Mesothelial cell of epicardium (in vitro differentiated cells): ENCODE results near the gene ASAP2. TPM values are rescaled to one million over a fixed set of nuclear protein-coding genes. Genes with fewer than 3 reads are reported as not detected.

ENCODE experiments used
- DNase-seq, 2 experiments: peaks; one replicate each; pipeline ENCODE4 v3.0.0; 2021; ENCODE audit warnings: low spot score in 2 of 2; ENCODE audit not compliant: unreplicated experiment in 2 of 2
- H3K27ac Mint-ChIP-seq: 2 replicates; pipeline ENCODE4 v1.8.0; 2021; ENCODE audit warnings: mixed read lengths
- H3K27me3 Mint-ChIP-seq: 2 replicates; pipeline ENCODE4 v1.8.0; 2021; ENCODE audit warnings: low read depth, mixed read lengths
- H3K36me3 Mint-ChIP-seq: 2 replicates; pipeline ENCODE4 v1.8.0; 2021; ENCODE audit warnings: mixed read lengths
- H3K4me1 Mint-ChIP-seq: 2 replicates; pipeline ENCODE4 v1.8.0; 2021; ENCODE audit warnings: mixed read lengths
- H3K4me3 Mint-ChIP-seq: 2 replicates; pipeline ENCODE4 v1.8.0; 2021; ENCODE audit warnings: mild to moderate bottlenecking, moderate library complexity, mixed read lengths
- H3K9me3 Mint-ChIP-seq: 2 replicates; pipeline ENCODE4 v1.8.0; 2021; ENCODE audit warnings: mixed read lengths
- CTCF ChIP-seq: fragments of 200-600 bp; sonication (generic); IDR thresholded peaks from one replicate; pipeline ENCODE4 v1.5.0; 2021; ENCODE audit warnings: antibody characterized with exemption; ENCODE audit not compliant: unreplicated experiment
- total RNA-seq: library from RNA; stranded (reverse); gene quantifications from 3 replicates; pipeline ENCODE4 v1.2.1, GENCODE V29; 2021

The ASAP2 gene
- total RNA-seq, 1 donor from 2014 or later: 25.8 TPM

- no peak overlapping the region for H3K4me3 Mint-ChIP-seq
- peaks cover 9% of the 10 kb centered on the region for H3K9me3 Mint-ChIP-seq
- TF ChIP-seq CTCF: no peak
- no peak overlapping the region for H3K27ac Mint-ChIP-seq
- H3K4me1 Mint-ChIP-seq: peaks cover 9% of the 10 kb centered on the region
- H3K27me3 Mint-ChIP-seq: no peaks in the 10 kb centered on the region
- H3K36me3 Mint-ChIP-seq: peaks cover 10% of the 10 kb centered on the region
- no peak for DNase-seq
Measured at GRCh38 chr2:9221223-9221622, 14.6 kb downstream of the ASAP2 start.

GRCh38 chr2:9222239-9222892 lies 15.8 kb downstream of the ASAP2 start:
- peaks cover 9% of the 10 kb centered on the region for H3K9me3 Mint-ChIP-seq
- no peak overlapping the region for H3K4me3 Mint-ChIP-seq
- H3K4me1 Mint-ChIP-seq: peaks cover 14% of the 10 kb centered on the region
- H3K36me3 Mint-ChIP-seq: peaks cover 7% of the 10 kb centered on the region
- H3K27ac Mint-ChIP-seq: no peak overlapping the region
- DNase-seq: no peak
- TF ChIP-seq CTCF: no peak
- H3K27me3 Mint-ChIP-seq: no peaks in the 10 kb centered on the region

GRCh38 chr2:9222893-9223287 lies 16.3 kb downstream of the ASAP2 start:
- Mint-ChIP-seq H3K36me3 (peaks cover 6% of the 10 kb centered on the region), H3K4me3 (no peak overlapping the region), H3K4me1 (peaks cover 18% of the 10 kb centered on the region), H3K27me3 (no peaks in the 10 kb centered on the region), H3K9me3 (peaks cover 9% of the 10 kb centered on the region), H3K27ac (no peak overlapping the region)
- no peak for TF ChIP-seq CTCF
- DNase-seq: no peak

GRCh38 chr2:9225806-9226205 lies 19.2 kb downstream of the ASAP2 start:
- Mint-ChIP-seq H3K9me3 (peaks cover 2% of the 10 kb centered on the region), H3K27ac (no peak overlapping the region), H3K4me3 (no peak overlapping the region), H3K27me3 (no peaks in the 10 kb centered on the region), H3K4me1 (peaks cover 29% of the 10 kb centered on the region), H3K36me3 (peaks cover 2% of the 10 kb centered on the region)
- no peak for TF ChIP-seq CTCF
- no peak for DNase-seq

GRCh38 chr2:9226458-9227380 lies 20.1 kb downstream of the ASAP2 start:
- Mint-ChIP-seq H3K36me3 (no peaks in the 10 kb centered on the region), H3K27ac (no peak overlapping the region), H3K27me3 (peaks cover 2% of the 10 kb centered on the region), H3K4me1 (peaks cover 31% of the 10 kb centered on the region), H3K4me3 (no peak overlapping the region), H3K9me3 (no peaks in the 10 kb centered on the region)
- TF ChIP-seq CTCF: no peak
- DNase-seq: no peak
